Measurements from ENCODE around the gene HYLS1.
"Not testable (repeated sequence)": the region's sequence is repeated elsewhere in the genome, so short reads cannot be mapped to it uniquely, and the experiment has no call there.

HYLS1 gene

GRCh38 chr11:125883375-125883774 is 4.1 kb upstream of the HYLS1 start:
- in situ Hi-C loops (cut with HindIII; ENCODE audit: low pct_unique_long_range_greater_than_20kb, low sequenced_read_pairs) = no loop called here
- no peak for DNase-seq (ENCODE audit: low read depth in 1 of 2, low spot score in 1 of 2)
- no peak for TF ChIP-seq JUND (IDR thresholded peaks at IDR 0.05; ENCODE audit: low read depth)

GRCh38 chr11:125886997-125887372 is 483 bp upstream of the HYLS1 start:
- peak in 1 of 2 experiments; percentile 82 for DNase-seq (ENCODE audit: low read depth in 1 of 2, low spot score in 1 of 2)
- TF ChIP-seq JUND (IDR thresholded peaks at IDR 0.05; ENCODE audit: low read depth) = no peak
- in situ Hi-C loops (cut with HindIII; ENCODE audit: low pct_unique_long_range_greater_than_20kb, low sequenced_read_pairs) = no loop called here

GRCh38 chr11:125890447-125891100 is 3.1 kb downstream of the HYLS1 start:
- DNase-seq (ENCODE audit: low read depth in 1 of 2, low spot score in 1 of 2) = no peak
- in situ Hi-C loops (cut with HindIII; ENCODE audit: low pct_unique_long_range_greater_than_20kb, low sequenced_read_pairs) = no loop called here
- TF ChIP-seq JUND (IDR thresholded peaks at IDR 0.05; ENCODE audit: low read depth) = no peak

GRCh38 chr11:125892071-125892470 is 4.6 kb downstream of the HYLS1 start:
- in situ Hi-C loops (cut with HindIII; ENCODE audit: low pct_unique_long_range_greater_than_20kb, low sequenced_read_pairs) = no loop called here
- no peak for DNase-seq (ENCODE audit: low read depth in 1 of 2, low spot score in 1 of 2)
- no peak for TF ChIP-seq JUND (IDR thresholded peaks at IDR 0.05; ENCODE audit: low read depth)

- TF ChIP-seq JUND (IDR thresholded peaks at IDR 0.05; ENCODE audit: low read depth) = peak; percentile 63; the same call in 1 of the 2 replicates
- no peak for DNase-seq (ENCODE audit: low read depth in 1 of 2, low spot score in 1 of 2)
- in situ Hi-C loops (cut with HindIII; ENCODE audit: low pct_unique_long_range_greater_than_20kb, low sequenced_read_pairs) = no loop called here
Measured at GRCh38 chr11:125892994-125893393, 5.5 kb downstream of the HYLS1 start.

GRCh38 chr11:125901872-125902271 is 14.4 kb downstream of the HYLS1 start:
- in situ Hi-C loops (cut with HindIII; ENCODE audit: low pct_unique_long_range_greater_than_20kb, low sequenced_read_pairs) = loop anchor here (25.0 kb wide), 1 partner anchor 285 kb away; no protein-coding TSS in a partner anchor
- TF ChIP-seq JUND (IDR thresholded peaks at IDR 0.05; ENCODE audit: low read depth) = no peak
- no peak for DNase-seq (ENCODE audit: low read depth in 1 of 2, low spot score in 1 of 2)

- DNase-seq (ENCODE audit: low read depth in 1 of 2, low spot score in 1 of 2) = peak; percentile 20 to 34
- no peak for TF ChIP-seq JUND (IDR thresholded peaks at IDR 0.05; ENCODE audit: low read depth)
- in situ Hi-C loops (cut with HindIII; ENCODE audit: low pct_unique_long_range_greater_than_20kb, low sequenced_read_pairs) = loop anchor here (25.0 kb wide), 1 partner anchor 285 kb away; no protein-coding TSS in a partner anchor
Measured at GRCh38 chr11:125902277-125902926, 14.9 kb downstream of the HYLS1 start.

- no peak for TF ChIP-seq JUND (IDR thresholded peaks at IDR 0.05; ENCODE audit: low read depth)
- in situ Hi-C loops (cut with HindIII; ENCODE audit: low pct_unique_long_range_greater_than_20kb, low sequenced_read_pairs) = loop anchor here (25.0 kb wide), 1 partner anchor 284 kb away; no protein-coding TSS in a partner anchor
- DNase-seq (ENCODE audit: low read depth in 1 of 2, low spot score in 1 of 2) = peak; percentile 96 to 97
Measured at GRCh38 chr11:125902927-125903710, 15.7 kb downstream of the HYLS1 start, which contains the start of gene PUS3. PUS3 (minus strand) TSS chr11:125903206; CDS start chr11:125896284, 6,922 bp downstream.

GRCh38 chr11:125903711-125904659 is 16.5 kb downstream of the HYLS1 start, which contains the start of gene DDX25:
DDX25 (plus strand) TSS chr11:125904508; CDS start chr11:125904518, 10 bp downstream.
- in situ Hi-C loops (cut with HindIII; ENCODE audit: low pct_unique_long_range_greater_than_20kb, low sequenced_read_pairs) = loop anchor here (25.0 kb wide), 1 partner anchor 283 kb away; no protein-coding TSS in a partner anchor
- no peak for DNase-seq (ENCODE audit: low read depth in 1 of 2, low spot score in 1 of 2)
- no peak for TF ChIP-seq JUND (IDR thresholded peaks at IDR 0.05; ENCODE audit: low read depth)

- in situ Hi-C loops (cut with HindIII; ENCODE audit: low pct_unique_long_range_greater_than_20kb, low sequenced_read_pairs) = loop anchor here (25.0 kb wide), 1 partner anchor 283 kb away; no protein-coding TSS in a partner anchor
- TF ChIP-seq JUND (IDR thresholded peaks at IDR 0.05; ENCODE audit: low read depth) = no peak
- no peak for DNase-seq (ENCODE audit: low read depth in 1 of 2, low spot score in 1 of 2)
Measured at GRCh38 chr11:125904678-125905077, 17.2 kb downstream of the HYLS1 start.

- in situ Hi-C loops (cut with HindIII; ENCODE audit: low pct_unique_long_range_greater_than_20kb, low sequenced_read_pairs) = loop anchor here (25.0 kb wide), 1 partner anchor 277 kb away; no protein-coding TSS in a partner anchor
- no peak for TF ChIP-seq JUND (IDR thresholded peaks at IDR 0.05; ENCODE audit: low read depth)
Measured at GRCh38 chr11:125910226-125910849, 22.9 kb downstream of the HYLS1 start.

GRCh38 chr11:125914601-125915000 is 27.1 kb downstream of the HYLS1 start:
- in situ Hi-C loops (cut with HindIII; ENCODE audit: low pct_unique_long_range_greater_than_20kb, low sequenced_read_pairs) = loop anchor here (25.0 kb wide), 1 partner anchor 273 kb away; no protein-coding TSS in a partner anchor
- DNase-seq (ENCODE audit: low read depth in 1 of 2, low spot score in 1 of 2) = not testable (repeated sequence)

More at GRCh38 chr11:125910226-125910849, 22.9 kb downstream of the HYLS1 start:
- no peak for DNase-seq (ENCODE audit: low read depth in 1 of 2, low spot score in 1 of 2)

Measured in T47D (cell line).